IMR-90 (cell line): Measurements from ENCODE around the gene TENM4. TPM values are rescaled to one million over a fixed set of nuclear protein-coding genes. Genes with fewer than 3 reads are reported as not detected.

Experiments used
- ATAC-seq: fragments of 200-7000 bp; cut with Tn5 transposase; 2 replicates; pipeline ENCODE4 v1.9.1; 2020; ENCODE audit warnings: low read depth, mild to moderate bottlenecking, moderate library complexity
- BruUV-seq: library from RNA; stranded (reverse); fragments of 400-500 nt; replicated peaks from 2 replicates; lab custom pipeline; 2021; lab: Mats Ljungman, UMichigan
- CTCF ChIA-PET: fragments of 300-600 bp; formaldehyde crosslinking; extraction: SDS; loops from one replicate; lab custom pipeline; 2021; ENCODE audit warnings: antibody characterized with exemption; lab: Yijun Ruan, JAX
- POLR2A ChIA-PET: fragments of 300-600 bp; sonication (Branson Sonifier 250); formaldehyde crosslinking; loops from one replicate; lab custom pipeline; 2022; ENCODE audit warnings: antibody characterized with exemption; ENCODE audit not compliant: unreplicated experiment; lab: Charles Lee
- DNase-seq: peaks from one replicate; pipeline ENCODE4 v3.0.0; 2013
- H2AFZ ChIP-seq: replicated peaks from 2 replicates; pipeline ENCODE3; 2013; ENCODE audit warnings: low read length, mild to moderate bottlenecking; ENCODE audit not compliant: poor library complexity
- H2AK5ac ChIP-seq: 2 replicates; pipeline ENCODE4 v1.6.1; 2013; ENCODE audit warnings: low read depth, low read length, inconsistent platforms
- H2AK9ac ChIP-seq: replicated peaks from 2 replicates; pipeline ENCODE3; 2013; ENCODE audit warnings: mild to moderate bottlenecking, low read depth, low read length, moderate library complexity; ENCODE audit not compliant: poor library complexity
- H2BK120ac ChIP-seq: 2 replicates; pipeline ENCODE4 v1.6.1; 2013; ENCODE audit warnings: low read depth, low read length, inconsistent platforms
- H2BK15ac ChIP-seq: 3 replicates; pipeline ENCODE4 v1.6.1; 2013; ENCODE audit warnings: low read depth, low read length, inconsistent platforms
- H2BK20ac ChIP-seq: 2 replicates; pipeline ENCODE4 v1.6.1; 2013; ENCODE audit warnings: low read depth, mild to moderate bottlenecking, inconsistent platforms, low read length, moderate library complexity
- H2BK5ac ChIP-seq: 2 replicates; pipeline ENCODE4 v1.6.1; 2013; ENCODE audit warnings: mild to moderate bottlenecking, low read depth, low read length, inconsistent platforms; ENCODE audit not compliant: poor library complexity, severe bottlenecking
- H3K14ac ChIP-seq: replicated peaks from 2 replicates; pipeline ENCODE4 v1.6.1; 2013; ENCODE audit warnings: low read depth, low read length, inconsistent platforms
- H3K18ac ChIP-seq: 2 replicates; pipeline ENCODE4 v1.6.1; 2013; ENCODE audit warnings: low read depth, low read length, control low read depth
- H3K23ac ChIP-seq: 2 replicates; pipeline ENCODE4 v1.6.1; 2013; ENCODE audit warnings: low read depth, low read length, inconsistent platforms
- H3K27ac ChIP-seq: 2 replicates; pipeline ENCODE4 v1.5.1; 2013; ENCODE audit warnings: mild to moderate bottlenecking, control low read depth, low read length; ENCODE audit not compliant: insufficient read depth
- H3K27me3 ChIP-seq: 2 replicates; pipeline ENCODE4 v1.6.1; 2013; ENCODE audit warnings: low read length; ENCODE audit not compliant: control insufficient read depth, insufficient read depth
- H3K36me3 ChIP-seq: 2 replicates; pipeline ENCODE4 v1.6.1; 2013; ENCODE audit warnings: low read length, mixed read lengths; ENCODE audit not compliant: control insufficient read depth, insufficient read depth
- H3K4ac ChIP-seq: 2 replicates; pipeline ENCODE4 v1.6.1; 2013; ENCODE audit warnings: low read depth, low read length, inconsistent platforms
- H3K4me1 ChIP-seq: 2 replicates; pipeline ENCODE4 v1.6.1; 2013; ENCODE audit warnings: low read length, mixed read lengths; ENCODE audit not compliant: control insufficient read depth, insufficient read depth
- H3K4me2 ChIP-seq: 2 replicates; pipeline ENCODE4 v1.6.1; 2013; ENCODE audit warnings: low read depth, mild to moderate bottlenecking, control low read depth, low read length, moderate library complexity
- H3K4me3 ChIP-seq: 2 replicates; pipeline ENCODE4 v1.5.1; 2013; ENCODE audit warnings: low read depth, mild to moderate bottlenecking, control low read depth, low read length, moderate library complexity; ENCODE audit not compliant: insufficient read depth
- H3K56ac ChIP-seq: 2 replicates; pipeline ENCODE4 v1.6.1; 2013; ENCODE audit warnings: low read length, inconsistent platforms; ENCODE audit not compliant: insufficient read depth; ENCODE audit errors: extremely low read depth
- H3K79me1 ChIP-seq, 2 experiments: 2 replicates each; pipeline ENCODE4 v1.6.1; 2013; ENCODE audit warnings: low read length in 2 of 2, inconsistent platforms in 1 of 2, low read depth in 1 of 2
- H3K9ac ChIP-seq: 2 replicates; pipeline ENCODE4 v1.6.1; 2013; ENCODE audit warnings: low read depth, low read length, control low read depth
- H3K9me1 ChIP-seq: 2 replicates; pipeline ENCODE4 v1.6.1; 2013; ENCODE audit warnings: low read length, inconsistent platforms; ENCODE audit not compliant: insufficient read depth
- H3K9me3 ChIP-seq: 2 replicates; pipeline ENCODE4 v1.6.1; 2013; ENCODE audit warnings: low read length; ENCODE audit not compliant: control insufficient read depth, insufficient read depth
- H4K20me1 ChIP-seq: 2 replicates; pipeline ENCODE4 v1.6.1; 2013; ENCODE audit warnings: low read length, inconsistent platforms; ENCODE audit not compliant: insufficient read depth
- H4K5ac ChIP-seq: 2 replicates; pipeline ENCODE4 v1.6.1; 2013; ENCODE audit warnings: mild to moderate bottlenecking, low read depth, low read length, control low read depth
- H4K8ac ChIP-seq, 2 experiments: 2 replicates each; pipeline ENCODE4 v1.6.1; 2013; ENCODE audit warnings: low read depth in 2 of 2, low read length in 2 of 2, control low read depth in 1 of 2, inconsistent platforms in 1 of 2
- H4K91ac ChIP-seq: 2 replicates; pipeline ENCODE4 v1.6.1; 2013; ENCODE audit warnings: low read depth, low read length, inconsistent platforms; ENCODE audit not compliant: insufficient read depth
- POLR2A ChIP-seq: IDR thresholded peaks from 2 replicates; pipeline ENCODE4 v1.6.1; 2012; ENCODE audit warnings: mild to moderate bottlenecking, low read depth, low read length
- WGBS, 2 experiments: methylation state at CpG; one replicate each; pipeline versions ENCODE4 v1.1.5 to v1.1.7; 2013; ENCODE audit warnings: missing lambda C conversion rate in 2 of 2; ENCODE audit not compliant: insufficient read length in 1 of 2; ENCODE audit errors: extremely low coverage in 2 of 2; 5-methylcytosine and 5-hydroxymethylcytosine counted together
- dilution Hi-C: fragments of 300-500 bp; cut with HindIII; formaldehyde crosslinking; loops from one replicate; pipeline ENCODE4 v1.14.3; 2018; ENCODE audit warnings: low sequenced_read_pairs; ENCODE audit not compliant: unreplicated experiment
- in situ Hi-C: fragments of 300-500 bp; cut with MboI; formaldehyde crosslinking; loops from 3 replicates; pipeline ENCODE4 v1.14.3; 2019; ENCODE audit warnings: low sequenced_read_pairs, inconsistent platforms, mixed read lengths
- intact Hi-C: fragments of 100-400 bp; cut with micrococcal nuclease; formaldehyde crosslinking; loops from 2 replicates; pipeline ENCODE4 v1.10.0; 2022
- polyA plus RNA-seq, 3 experiments: library from polyadenylated mRNA; depleted of rRNA; stranded (reverse); fragments of >200 nt; gene quantifications; 2 replicates each; pipeline ENCODE4 v1.2.3, GENCODE V29; 2012; ENCODE audit warnings: low replicate concordance in 1 of 3
- total RNA-seq: library from RNA; depleted of rRNA; stranded (reverse); fragments of >200 nt; gene quantifications from 2 replicates; pipeline ENCODE4 v1.2.3, GENCODE V29; 2012
- TF ChIP-seq, protein P1 (sequence below): conservative IDR thresholded peaks from 2 replicates; pipeline ENCODE4 v1.5.1; 2012; ENCODE audit warnings: mild to moderate bottlenecking, low read depth, low read length, improper control_type of control experiment

TENM4 gene
- total and polyA plus RNA-seq, 2 of the 4 experiments (the other 2 are of a cell fraction) = 7.4 to 9.0 TPM

DNA sequence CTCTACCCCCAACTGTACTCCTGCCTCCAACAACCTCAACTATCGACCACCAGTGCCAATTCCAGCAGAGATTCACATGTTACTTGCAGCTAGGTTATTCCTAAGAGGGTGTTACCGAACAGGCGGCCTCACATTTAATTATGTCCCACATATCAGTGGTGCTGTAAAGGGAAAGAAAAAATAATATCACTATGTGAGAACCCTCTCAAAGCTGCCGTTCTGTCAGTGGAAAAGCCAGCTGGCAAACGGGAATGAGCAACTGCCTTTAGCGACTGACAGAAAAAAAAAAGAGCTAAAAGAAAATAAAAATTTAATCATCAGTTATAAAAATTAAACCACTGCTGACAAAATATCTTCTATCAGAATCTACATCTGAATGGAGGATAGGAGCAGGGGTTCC, 595.3 kb downstream of the TENM4 start:
- dilution Hi-C loops = no loop called here
- no peaks in the 10 kb centered on the region for H4K20me1 ChIP-seq
- peaks cover 3% of the 10 kb centered on the region; the same call in 1 of the 2 replicates for H3K36me3 ChIP-seq
- POLR2A ChIA-PET = no interaction called here
- H4K91ac ChIP-seq = no peak overlapping the region
- H4K8ac ChIP-seq = no peak overlapping the region
- H2BK5ac ChIP-seq = no peak overlapping the region
- CTCF ChIA-PET = interaction anchor here (0.6 kb wide), 1 partner anchor 16 kb away, joined by 6 read pairs; no protein-coding TSS in a partner anchor
- BruUV-seq = no TSS peak
- H2AK5ac ChIP-seq = no peak overlapping the region
- H2AK9ac ChIP-seq = no peak overlapping the region
- no peak overlapping the region for H2BK20ac ChIP-seq
- peaks cover 6% of the 10 kb centered on the region for H3K9me1 ChIP-seq
- no CpG with 5 or more reads among the region's 6 CpGs for WGBS, 2 experiments
- DNase-seq (no peak), ATAC-seq (no peak)
- H2AFZ ChIP-seq = no peak overlapping the region
- no peak overlapping the region for H3K56ac ChIP-seq
- no peak overlapping the region for H2BK120ac ChIP-seq
- no peaks in the 10 kb centered on the region for H3K27me3 ChIP-seq
- H3K9ac ChIP-seq = no peak overlapping the region
- no peak overlapping the region for H3K4ac ChIP-seq
- no peak overlapping the region for H3K4me3 ChIP-seq
- H3K9me3 ChIP-seq = no peaks in the 10 kb centered on the region
- no peak overlapping the region for H3K4me2 ChIP-seq
- in situ Hi-C loops = no loop called here
- no peak overlapping the region for H3K14ac ChIP-seq
- no peak overlapping the region; the same call in 1 of the 2 replicates for H3K18ac ChIP-seq
- no peak for TF ChIP-seq POLR2A
- TF ChIP-seq, protein P1, sequence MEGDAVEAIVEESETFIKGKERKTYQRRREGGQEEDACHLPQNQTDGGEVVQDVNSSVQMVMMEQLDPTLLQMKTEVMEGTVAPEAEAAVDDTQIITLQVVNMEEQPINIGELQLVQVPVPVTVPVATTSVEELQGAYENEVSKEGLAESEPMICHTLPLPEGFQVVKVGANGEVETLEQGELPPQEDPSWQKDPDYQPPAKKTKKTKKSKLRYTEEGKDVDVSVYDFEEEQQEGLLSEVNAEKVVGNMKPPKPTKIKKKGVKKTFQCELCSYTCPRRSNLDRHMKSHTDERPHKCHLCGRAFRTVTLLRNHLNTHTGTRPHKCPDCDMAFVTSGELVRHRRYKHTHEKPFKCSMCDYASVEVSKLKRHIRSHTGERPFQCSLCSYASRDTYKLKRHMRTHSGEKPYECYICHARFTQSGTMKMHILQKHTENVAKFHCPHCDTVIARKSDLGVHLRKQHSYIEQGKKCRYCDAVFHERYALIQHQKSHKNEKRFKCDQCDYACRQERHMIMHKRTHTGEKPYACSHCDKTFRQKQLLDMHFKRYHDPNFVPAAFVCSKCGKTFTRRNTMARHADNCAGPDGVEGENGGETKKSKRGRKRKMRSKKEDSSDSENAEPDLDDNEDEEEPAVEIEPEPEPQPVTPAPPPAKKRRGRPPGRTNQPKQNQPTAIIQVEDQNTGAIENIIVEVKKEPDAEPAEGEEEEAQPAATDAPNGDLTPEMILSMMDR = no peak
- intact Hi-C loops = no loop called here
- no peak overlapping the region for H3K23ac ChIP-seq
- peaks cover 9% of the 10 kb centered on the region for H3K4me1 ChIP-seq
- H3K27ac ChIP-seq = no peak overlapping the region
- H3K79me1 ChIP-seq = no peaks in the 10 kb centered on the region
- H2BK15ac ChIP-seq = no peak overlapping the region
- no peak overlapping the region for H4K5ac ChIP-seq
